ENCODE data around the gene GUCA1C.

- TF ChIP-seq, protein P1, sequence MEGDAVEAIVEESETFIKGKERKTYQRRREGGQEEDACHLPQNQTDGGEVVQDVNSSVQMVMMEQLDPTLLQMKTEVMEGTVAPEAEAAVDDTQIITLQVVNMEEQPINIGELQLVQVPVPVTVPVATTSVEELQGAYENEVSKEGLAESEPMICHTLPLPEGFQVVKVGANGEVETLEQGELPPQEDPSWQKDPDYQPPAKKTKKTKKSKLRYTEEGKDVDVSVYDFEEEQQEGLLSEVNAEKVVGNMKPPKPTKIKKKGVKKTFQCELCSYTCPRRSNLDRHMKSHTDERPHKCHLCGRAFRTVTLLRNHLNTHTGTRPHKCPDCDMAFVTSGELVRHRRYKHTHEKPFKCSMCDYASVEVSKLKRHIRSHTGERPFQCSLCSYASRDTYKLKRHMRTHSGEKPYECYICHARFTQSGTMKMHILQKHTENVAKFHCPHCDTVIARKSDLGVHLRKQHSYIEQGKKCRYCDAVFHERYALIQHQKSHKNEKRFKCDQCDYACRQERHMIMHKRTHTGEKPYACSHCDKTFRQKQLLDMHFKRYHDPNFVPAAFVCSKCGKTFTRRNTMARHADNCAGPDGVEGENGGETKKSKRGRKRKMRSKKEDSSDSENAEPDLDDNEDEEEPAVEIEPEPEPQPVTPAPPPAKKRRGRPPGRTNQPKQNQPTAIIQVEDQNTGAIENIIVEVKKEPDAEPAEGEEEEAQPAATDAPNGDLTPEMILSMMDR (IDR thresholded peaks at IDR 0.05) = no peak
- no peak for TF ChIP-seq POLR2A (IDR thresholded peaks at IDR 0.05)
- no peak for TF ChIP-seq POLR2AphosphoS5 (IDR thresholded peaks at IDR 0.05)
Measured at GRCh38 chr3:108998436-108998835, 44.8 kb upstream of the GUCA1C start.
